ENCODE data around the gene RABGAP1.
A peak's percentile ranks its signal among the peaks of the same experiment; 100 is the strongest.

RABGAP1 gene

DNA sequence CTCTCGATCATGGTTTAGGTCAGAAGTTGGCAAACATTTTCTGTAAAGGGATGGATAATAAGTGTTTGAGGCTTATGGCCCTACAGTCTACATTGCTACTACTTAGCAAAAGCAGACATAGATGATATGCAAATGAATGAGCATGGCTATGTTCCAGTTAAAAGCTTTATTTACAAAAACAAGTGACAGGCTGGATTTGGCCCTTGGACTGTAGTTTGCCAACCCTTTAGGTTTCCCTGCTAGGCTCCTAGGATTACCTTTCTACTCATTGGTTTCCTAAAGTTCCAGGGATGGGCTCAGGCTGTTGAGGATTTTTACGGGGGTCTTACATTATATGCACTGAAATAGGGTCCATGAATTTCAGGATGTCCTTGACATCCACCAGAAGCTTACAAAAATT, 150.1 kb downstream of the RABGAP1 start:
- TF ChIP-seq CTCF (conservative IDR thresholded peaks at IDR 0.05; ENCODE audit: control insufficient read depth, insufficient read depth, low read depth, low read length), result no peak
- no peak for DNase-seq (ENCODE audit: low read depth)
- no peak overlapping the region for H3K4me3 ChIP-seq (ENCODE audit: control insufficient read depth, low read depth, low read length)

DNA sequence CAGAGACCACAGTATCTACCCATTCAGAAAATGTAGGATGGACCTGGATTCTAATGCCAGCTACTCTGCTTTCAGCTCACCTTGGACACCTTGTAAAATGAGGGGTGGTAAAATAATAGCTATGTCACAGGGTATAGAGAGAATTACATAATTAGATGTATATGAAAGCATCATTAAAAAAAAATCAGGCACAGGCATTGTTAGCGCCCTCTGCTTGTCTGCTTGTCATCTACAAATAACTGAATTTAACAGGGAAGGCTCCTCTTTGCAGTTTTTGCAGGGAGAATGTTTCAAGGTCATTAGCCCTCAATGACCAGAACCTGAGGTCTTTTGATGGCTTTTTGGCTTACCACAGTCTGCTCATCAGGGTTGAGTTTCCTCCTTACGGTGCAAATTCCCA, 150.6 kb downstream of the RABGAP1 start:
- TF ChIP-seq CTCF (conservative IDR thresholded peaks at IDR 0.05; ENCODE audit: control insufficient read depth, insufficient read depth, low read depth, low read length), result peak; percentile 8
- H3K4me3 ChIP-seq (ENCODE audit: control insufficient read depth, low read depth, low read length), result no peak overlapping the region
- no peak for DNase-seq (ENCODE audit: low read depth)

- no peak for DNase-seq (ENCODE audit: low read depth)
- no peak for TF ChIP-seq CTCF (conservative IDR thresholded peaks at IDR 0.05; ENCODE audit: control insufficient read depth, insufficient read depth, low read depth, low read length)
- no peak overlapping the region for H3K4me3 ChIP-seq (ENCODE audit: control insufficient read depth, low read depth, low read length)
Measured at GRCh38 chr9:123093141-123093540, 152.3 kb downstream of the RABGAP1 start.

- H3K4me3 ChIP-seq (ENCODE audit: control insufficient read depth, low read depth, low read length), result no peak overlapping the region
- no peak for TF ChIP-seq CTCF (conservative IDR thresholded peaks at IDR 0.05; ENCODE audit: control insufficient read depth, insufficient read depth, low read depth, low read length)
Measured at GRCh38 chr9:123096987-123097386, 156.2 kb downstream of the RABGAP1 start.

GRCh38 chr9:123097430-123098095, 156.7 kb downstream of the RABGAP1 start:
- H3K4me3 ChIP-seq (ENCODE audit: control insufficient read depth, low read depth, low read length), result no peak overlapping the region
- no peak for TF ChIP-seq CTCF (conservative IDR thresholded peaks at IDR 0.05; ENCODE audit: control insufficient read depth, insufficient read depth, low read depth, low read length)
- DNase-seq (ENCODE audit: low read depth), result no peak

More at GRCh38 chr9:123096987-123097386, 156.2 kb downstream of the RABGAP1 start:
- no peak for DNase-seq (ENCODE audit: low read depth)

GRCh38 chr9:123098096-123098459, 157.3 kb downstream of the RABGAP1 start:
- no peak for DNase-seq (ENCODE audit: low read depth)
- H3K4me3 ChIP-seq (ENCODE audit: control insufficient read depth, low read depth, low read length), result no peak overlapping the region
- no peak for TF ChIP-seq CTCF (conservative IDR thresholded peaks at IDR 0.05; ENCODE audit: control insufficient read depth, insufficient read depth, low read depth, low read length)

GRCh38 chr9:123099042-123099441, 158.2 kb downstream of the RABGAP1 start:
- TF ChIP-seq CTCF (conservative IDR thresholded peaks at IDR 0.05; ENCODE audit: control insufficient read depth, insufficient read depth, low read depth, low read length), result no peak

More at GRCh38 chr9:123099042-123099441, 158.2 kb downstream of the RABGAP1 start:
- no peak overlapping the region for H3K4me3 ChIP-seq (ENCODE audit: control insufficient read depth, low read depth, low read length)
- no peak for DNase-seq (ENCODE audit: low read depth)
